Measurements from ENCODE around the gene GRM7.

GRM7 gene

GRCh38 chr3:7367968-7368367 is 507.1 kb downstream of the GRM7 start:
- TF ChIP-seq CTCF (conservative IDR thresholded peaks at IDR 0.05; ENCODE audit: low read depth, low read length) = no peak
- no peak for DNase-seq (ENCODE audit: low read depth)

GRCh38 chr3:7368597-7368996 is 507.7 kb downstream of the GRM7 start:
- DNase-seq (ENCODE audit: low read depth) = no peak
- no peak overlapping the region for H3K4me3 ChIP-seq (ENCODE audit: low read depth, low read length)
- TF ChIP-seq CTCF (conservative IDR thresholded peaks at IDR 0.05; ENCODE audit: low read depth, low read length) = no peak

More at GRCh38 chr3:7367968-7368367, 507.1 kb downstream of the GRM7 start:
- H3K4me3 ChIP-seq (ENCODE audit: low read depth, low read length) = no peak overlapping the region

GRCh38 chr3:7371693-7372572 is 511.0 kb downstream of the GRM7 start:
- no peak for TF ChIP-seq CTCF (conservative IDR thresholded peaks at IDR 0.05; ENCODE audit: low read depth, low read length)
- H3K4me3 ChIP-seq (ENCODE audit: low read depth, low read length) = no peak overlapping the region
- DNase-seq (ENCODE audit: low read depth) = no peak

- DNase-seq (ENCODE audit: low read depth) = no peak
- no peak overlapping the region for H3K4me3 ChIP-seq (ENCODE audit: low read depth, low read length)
- no peak for TF ChIP-seq CTCF (conservative IDR thresholded peaks at IDR 0.05; ENCODE audit: low read depth, low read length)
Measured at GRCh38 chr3:7377103-7377502, 516.2 kb downstream of the GRM7 start.

GRCh38 chr3:7381741-7382140 is 520.8 kb downstream of the GRM7 start:
- no peak overlapping the region for H3K4me3 ChIP-seq (ENCODE audit: low read depth, low read length)
- TF ChIP-seq CTCF (conservative IDR thresholded peaks at IDR 0.05; ENCODE audit: low read depth, low read length) = no peak
- DNase-seq (ENCODE audit: low read depth) = no peak

GRCh38 chr3:7382293-7383010 is 521.5 kb downstream of the GRM7 start:
- TF ChIP-seq CTCF (conservative IDR thresholded peaks at IDR 0.05; ENCODE audit: low read depth, low read length) = no peak
- H3K4me3 ChIP-seq (ENCODE audit: low read depth, low read length) = no peak overlapping the region
- peak; percentile 62 for DNase-seq (ENCODE audit: low read depth)

Data from choroid plexus epithelial cell (primary cell).